Femur (tissue), 1 donor: Measurements from ENCODE around the gene ZNF205.
A peak's percentile ranks its signal among the peaks of the same experiment; 100 is the strongest.
"Not testable (repeated sequence)": the region's sequence is repeated elsewhere in the genome, so short reads cannot be mapped to it uniquely, and the experiment has no call there.

Experiments used
- DNase-seq: peaks from one replicate; pipeline ENCODE4 v3.0.0-alpha.2; 2017

ZNF205 gene

DNA sequence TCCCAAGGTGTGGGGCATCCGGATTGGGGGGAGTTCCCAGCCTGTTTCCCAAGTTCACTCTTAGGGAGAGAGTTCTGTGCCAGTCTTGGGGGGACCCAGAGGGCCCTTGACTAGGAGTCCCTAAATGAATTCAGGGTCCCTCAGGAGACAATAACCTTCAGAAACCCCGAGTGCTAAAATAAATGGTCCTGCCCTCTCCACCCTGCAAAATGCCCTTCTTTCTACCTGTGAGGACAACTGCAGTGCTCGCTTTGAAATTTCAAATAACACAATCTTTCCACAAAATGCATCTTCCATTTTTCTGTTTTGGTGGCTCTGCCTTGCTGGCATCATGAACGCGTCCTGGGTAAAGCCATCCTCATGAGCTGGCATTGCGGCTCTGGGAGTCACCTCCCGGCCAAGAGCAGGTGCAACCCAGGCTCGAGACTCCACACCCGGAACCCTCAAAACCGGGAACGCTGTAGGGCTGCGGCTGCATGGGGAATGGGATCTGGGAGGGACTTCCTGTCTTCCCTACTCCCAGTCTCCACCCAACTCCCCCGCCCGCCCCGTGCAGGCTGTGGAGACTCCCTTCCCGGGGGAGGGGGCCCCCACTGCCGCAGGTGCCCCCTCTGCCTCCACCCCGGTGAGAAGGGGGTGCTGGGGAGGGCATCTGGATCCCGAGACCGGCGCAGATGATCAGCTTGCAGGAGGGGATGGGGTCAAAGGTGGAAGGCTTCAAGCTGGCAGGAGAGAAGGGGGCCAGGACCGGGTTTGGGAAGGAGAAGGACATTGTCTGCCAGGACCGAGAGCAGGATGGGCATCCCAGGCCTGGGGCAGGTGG is at the start of gene ZNF205:
Gene ZNF205, plus strand, starts transcription at position 529 of the 823 bp plus-strand sequence. CDS start 845 bp downstream, outside the sequence.
- peak; percentile 82 for DNase-seq

DNA sequence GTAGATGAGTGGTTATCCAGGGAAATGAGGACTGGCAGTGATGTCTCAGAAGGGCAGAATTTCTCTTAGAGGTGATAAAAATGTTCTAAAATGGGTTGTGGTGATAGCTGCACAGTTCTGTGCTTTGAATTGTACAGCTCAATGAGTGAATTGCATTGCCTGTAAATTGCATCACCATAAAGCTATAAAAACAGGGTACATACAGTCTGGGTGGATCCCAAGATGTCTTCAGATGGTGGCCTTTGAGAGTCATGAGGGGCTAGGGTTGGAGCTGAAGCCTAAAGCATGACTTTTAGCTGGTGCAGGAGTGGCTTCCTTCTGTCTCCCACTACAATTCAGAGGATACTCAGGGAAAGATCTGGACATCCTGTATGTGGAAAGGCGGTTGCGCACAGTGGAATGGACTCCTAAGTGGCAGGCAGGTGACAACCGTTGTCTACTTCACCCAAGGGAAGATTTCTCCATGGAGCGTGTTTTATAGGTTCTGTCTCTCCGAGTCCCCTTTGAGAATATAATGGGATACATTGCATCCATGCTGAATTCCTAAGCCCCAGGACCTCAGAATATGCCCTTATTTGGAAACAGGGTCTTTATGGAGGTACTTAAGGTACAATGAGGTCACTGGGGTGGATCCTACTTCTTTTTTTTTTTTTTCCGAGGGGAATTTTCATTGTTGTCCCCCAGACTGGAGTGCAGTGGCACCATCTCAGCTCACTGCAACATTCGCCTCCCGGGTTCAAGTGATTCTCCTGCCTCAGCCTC is 48.6 kb upstream of the ZNF205 start:
- DNase-seq, result no peak

DNA sequence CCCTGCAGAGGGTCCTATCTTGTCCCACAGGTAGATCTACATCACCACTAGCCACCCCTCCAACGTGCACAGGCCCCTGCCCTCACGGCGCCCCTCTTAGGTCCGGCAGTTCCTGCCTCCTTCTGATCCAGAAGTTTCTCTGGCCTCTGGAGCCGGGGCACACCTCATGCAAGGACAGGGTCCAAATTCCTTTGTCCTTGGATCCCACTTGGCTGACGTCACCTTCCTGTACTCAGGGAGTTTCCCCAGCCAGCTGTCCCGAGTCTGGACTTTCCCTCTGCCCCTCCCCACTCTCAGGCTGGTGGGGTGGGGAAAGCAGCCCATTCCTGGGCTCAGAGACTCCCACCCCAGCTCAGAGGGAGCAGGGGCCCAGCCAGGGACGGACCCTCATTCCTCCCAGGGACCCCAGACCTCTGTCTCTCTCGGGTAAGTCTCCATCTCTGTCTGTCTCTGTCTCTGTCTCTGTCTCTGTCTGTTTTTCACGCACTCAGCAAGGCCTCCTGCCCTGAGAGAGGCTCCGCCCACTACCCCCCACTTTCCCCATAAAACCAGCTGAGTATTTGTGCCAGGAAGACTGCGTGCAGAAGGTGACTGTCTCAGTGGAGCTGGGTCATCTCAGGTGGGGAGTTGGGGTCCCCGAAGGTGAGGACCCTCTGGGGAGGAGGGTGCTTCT is 47.2 kb upstream of the ZNF205 start, which contains the start of gene IL32:
Gene IL32, plus strand, starts transcription at position 572 of the 673 bp plus-strand sequence. CDS start 172 bp downstream, outside the sequence.
- peak; percentile 87 for DNase-seq

DNA sequence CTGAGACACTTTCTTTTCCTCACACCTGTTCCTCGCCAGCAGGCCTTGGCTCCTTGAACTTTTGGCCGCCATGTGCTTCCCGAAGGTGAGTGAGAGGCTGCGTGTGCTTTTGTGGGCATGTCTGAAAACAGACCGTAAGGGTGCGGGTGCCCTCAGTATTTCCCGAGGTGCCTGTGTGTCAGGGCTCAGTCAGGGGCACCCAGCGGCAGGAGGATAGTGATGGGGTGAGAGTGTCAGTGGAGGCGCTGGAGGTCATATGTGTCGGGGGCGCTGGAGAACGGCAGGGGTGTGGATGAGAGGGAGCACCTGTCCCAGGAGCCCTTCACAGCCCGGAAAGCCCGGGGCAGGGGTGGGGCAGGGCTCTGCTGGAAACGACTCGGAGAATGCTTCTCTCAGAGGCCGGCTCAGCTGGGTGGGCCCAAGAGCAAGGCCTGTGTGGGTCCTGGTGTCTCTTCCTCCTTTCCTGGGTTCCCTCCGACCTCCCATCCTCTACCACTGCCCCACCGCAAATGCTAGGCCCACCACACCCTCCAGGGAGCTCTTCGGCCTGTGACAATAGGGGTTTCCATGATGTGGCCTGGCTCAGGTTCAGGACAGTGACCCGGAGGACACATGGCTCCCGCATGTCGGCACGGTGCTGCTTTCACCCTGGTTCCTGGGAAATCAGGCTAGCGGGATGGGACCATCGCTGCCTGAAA is 46.5 kb upstream of the ZNF205 start:
- no peak for DNase-seq

DNA sequence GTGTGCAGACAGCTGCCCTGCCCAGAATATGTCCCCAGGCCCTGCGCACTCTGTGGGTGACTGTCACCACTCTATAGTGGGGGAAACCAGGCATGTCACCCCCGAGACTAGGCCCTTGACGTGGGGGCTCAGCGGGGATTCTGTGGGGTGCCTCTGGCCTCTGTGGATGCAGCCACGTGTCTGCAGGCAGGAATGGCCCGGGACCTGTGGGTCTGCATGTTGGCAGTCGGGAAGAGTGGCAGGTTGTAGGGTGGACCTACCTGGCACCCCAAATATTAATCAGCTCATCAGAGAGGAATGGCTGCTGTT is 46.0 kb upstream of the ZNF205 start:
- DNase-seq, result no peak

DNA sequence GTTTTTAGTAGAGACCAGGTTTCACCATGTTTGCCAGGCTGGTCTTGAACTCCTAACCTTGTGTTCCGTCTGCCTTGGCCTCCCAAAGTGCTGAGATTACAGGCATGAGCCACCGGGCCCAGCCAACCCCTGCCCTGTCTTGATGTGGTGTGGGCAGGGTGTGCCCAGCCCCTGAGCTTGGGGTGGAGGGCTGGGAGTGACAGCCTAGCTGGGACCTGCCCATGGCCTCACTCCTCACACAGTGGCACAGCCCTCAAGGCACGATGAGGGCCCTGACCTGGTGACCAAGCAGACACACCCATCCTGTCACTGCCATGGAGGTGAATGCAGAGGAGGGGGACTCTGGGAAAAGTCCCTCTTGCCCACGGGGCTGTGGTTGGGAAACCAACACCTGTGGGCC is 43.9 kb upstream of the ZNF205 start:
- no peak for DNase-seq

DNA sequence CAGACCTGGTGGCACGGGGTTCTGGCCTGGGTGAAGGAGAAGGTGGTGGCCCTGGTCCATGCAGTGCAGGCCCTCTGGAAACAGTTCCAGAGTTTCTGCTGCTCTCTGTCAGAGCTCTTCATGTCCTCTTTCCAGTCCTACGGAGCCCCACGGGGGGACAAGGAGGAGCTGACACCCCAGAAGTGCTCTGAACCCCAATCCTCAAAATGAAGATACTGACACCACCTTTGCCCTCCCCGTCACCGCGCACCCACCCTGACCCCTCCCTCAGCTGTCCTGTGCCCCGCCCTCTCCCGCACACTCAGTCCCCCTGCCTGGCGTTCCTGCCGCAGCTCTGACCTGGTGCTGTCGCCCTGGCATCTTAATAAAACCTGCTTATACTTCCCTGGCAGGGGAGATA is 43.2 kb upstream of the ZNF205 start:
- not testable (repeated sequence) for DNase-seq

DNA sequence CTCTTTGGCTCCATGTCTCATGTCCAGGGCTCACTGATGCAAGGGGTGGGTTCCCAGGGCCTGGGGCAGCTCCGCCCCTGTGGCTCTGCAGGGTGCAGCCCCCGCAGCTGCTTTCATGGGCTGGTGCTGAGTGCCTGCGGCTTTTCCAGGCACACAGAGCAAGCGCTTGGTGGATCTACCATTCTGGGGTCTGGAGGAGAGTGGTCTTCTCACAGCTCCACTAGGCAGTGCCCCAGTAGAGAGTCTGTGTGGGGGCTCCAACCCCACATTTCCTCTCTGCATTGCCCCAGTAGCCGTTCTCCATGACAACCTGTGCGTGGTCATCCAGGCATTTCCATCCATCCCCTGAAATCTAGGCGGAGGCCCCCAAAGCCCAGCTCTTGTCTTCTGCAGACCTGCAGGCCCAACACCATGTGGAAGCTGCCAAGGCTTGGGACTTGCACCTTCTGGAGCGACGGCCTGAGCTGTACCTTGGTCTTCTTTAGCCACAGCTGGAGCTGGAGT is 41.7 kb upstream of the ZNF205 start:
- no peak for DNase-seq

DNA sequence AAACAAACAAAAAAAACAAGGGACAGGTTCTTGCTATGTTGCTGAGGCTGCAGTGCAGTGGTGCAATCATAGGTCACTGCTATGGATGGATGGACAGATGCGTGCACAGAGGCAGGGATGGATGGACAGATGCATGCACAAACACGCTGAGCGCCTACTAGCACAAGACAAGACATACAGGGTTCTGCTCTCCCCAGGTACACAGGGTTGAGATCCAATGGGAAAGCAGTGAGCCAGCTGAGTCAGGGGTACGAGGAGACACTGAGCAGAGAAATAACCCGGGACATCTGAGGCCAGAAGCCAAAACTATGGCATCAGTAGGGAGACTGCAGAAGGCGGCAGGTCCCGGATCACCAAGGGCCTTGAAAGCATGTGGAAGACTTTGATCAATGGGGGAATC is 40.7 kb upstream of the ZNF205 start:
- DNase-seq, result no peak

DNA sequence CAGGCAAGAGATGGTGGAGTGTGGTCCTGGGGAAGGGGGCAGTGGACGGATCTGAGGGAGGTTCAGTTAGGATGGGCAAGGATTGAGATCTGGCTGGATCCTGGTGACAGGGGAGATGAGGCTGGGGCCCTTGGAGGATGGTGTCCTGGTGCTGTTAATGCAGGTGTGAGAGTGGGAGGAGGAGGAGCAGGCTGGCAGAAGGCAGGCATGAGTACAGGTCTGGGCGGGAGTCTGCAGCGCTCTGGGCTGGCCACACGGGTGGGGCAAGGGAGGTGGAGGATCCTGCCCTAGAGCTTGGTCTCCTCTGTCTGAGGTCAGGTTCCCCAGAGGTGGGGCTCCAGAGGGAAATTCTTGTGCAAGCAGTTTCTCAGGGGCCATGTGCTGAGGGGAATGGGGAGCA is 40.2 kb upstream of the ZNF205 start:
- not testable (repeated sequence) for DNase-seq

DNA sequence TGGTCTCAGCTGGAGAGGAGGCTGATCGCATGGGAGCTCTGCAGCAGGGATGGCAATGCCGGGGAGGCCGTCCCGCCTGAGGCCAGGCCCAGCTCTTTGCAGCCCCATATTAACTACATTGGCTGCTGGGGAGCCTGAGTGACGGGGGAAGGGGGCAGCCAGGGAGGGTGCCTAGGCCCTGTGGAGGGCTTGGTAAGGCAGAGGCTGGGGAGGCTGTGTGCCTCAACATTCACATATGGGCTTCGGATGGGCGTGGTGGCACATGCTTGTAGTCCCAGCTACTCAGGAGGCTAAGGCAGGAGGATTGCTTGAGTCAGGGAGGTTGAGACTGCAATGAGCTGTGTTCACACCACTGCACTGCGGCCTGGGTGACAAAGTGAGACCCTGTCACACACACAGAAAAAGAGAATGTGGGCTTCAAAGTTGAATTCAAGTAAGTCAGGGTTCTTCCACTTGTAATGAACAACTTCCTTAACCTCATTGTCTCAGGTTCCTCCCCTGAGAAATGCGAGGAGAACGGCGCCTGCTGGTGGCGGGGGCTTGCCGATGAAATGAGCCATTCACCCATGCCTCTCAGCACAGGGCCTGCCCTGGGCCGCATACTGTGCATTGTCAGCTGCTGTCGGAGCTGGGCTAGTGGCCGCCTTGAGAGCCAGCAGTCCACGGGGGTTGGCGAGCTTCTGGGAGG is 39.7 kb upstream of the ZNF205 start:
- not testable (repeated sequence) for DNase-seq

DNA sequence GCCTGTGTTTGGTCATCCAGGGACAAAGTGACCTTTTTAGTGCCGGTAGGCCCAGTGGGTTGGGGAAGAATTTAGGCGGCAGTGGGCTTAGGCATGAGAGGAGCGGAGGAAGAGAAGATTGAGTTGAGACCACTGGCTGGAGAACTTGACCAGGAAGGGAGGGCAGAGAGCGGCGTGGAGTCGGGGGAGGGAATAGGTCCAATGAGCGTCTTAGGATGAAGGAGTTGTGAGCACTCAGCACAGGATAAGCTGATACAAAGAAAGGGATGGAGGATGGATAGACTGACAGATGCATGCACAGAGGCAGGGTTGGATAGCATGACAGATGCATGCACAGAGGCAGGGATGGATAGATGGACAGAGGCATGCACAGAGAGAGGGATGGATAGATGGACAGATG is 38.9 kb upstream of the ZNF205 start:
- DNase-seq, result no peak

DNA sequence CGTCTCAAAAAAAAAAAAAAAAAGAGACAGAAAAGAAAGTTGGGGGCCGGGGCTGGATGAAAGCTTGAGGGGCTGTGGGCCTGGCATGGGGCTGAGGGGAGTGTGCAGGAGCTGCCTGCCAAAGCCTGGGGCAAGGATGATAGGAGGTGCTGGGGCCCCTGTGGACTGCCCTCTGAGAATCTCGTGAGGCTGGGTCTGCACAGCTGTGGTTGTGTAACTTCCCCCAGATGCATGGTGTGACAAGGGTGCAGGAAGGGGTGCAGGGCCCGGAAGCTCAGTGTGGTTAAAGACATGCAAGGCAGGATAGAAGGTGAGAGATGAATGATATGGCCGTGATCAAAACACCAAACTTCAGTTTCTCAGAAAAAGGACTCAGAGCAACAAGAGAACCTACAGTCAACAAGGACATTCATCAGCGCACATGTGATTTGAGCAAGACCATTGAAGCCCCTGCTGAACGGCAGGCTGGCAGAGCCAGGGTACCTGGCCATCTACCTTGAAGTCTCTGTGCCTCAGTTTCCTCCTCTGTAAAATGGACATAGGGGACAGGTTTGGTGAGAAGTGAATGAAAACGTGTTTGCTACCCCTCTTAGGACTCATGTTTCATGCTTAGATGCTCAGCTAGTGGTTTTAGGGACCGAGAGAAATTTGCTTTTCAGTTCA is 37.4 kb upstream of the ZNF205 start:
- no peak for DNase-seq

DNA sequence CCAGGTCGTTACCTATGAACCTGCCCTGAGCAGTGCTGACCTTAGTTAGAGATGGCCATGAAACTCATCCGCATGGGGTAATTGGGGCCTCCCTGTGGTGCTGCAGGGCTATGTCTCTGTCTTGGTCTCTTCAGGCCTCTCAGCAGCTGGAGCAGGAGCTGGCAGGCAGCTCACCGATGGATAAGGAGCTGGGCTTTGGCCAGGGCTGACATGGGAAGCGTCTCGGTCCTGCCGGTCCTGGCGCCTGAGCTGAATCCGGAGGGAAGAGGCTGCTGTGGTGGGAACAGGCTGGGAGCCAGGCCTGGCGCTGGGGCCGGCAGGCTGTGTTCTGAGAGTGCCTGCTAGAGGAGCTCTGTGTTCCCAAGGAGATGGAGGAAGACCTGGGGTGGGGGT is 36.9 kb upstream of the ZNF205 start:
- DNase-seq, result peak; percentile 56

DNA sequence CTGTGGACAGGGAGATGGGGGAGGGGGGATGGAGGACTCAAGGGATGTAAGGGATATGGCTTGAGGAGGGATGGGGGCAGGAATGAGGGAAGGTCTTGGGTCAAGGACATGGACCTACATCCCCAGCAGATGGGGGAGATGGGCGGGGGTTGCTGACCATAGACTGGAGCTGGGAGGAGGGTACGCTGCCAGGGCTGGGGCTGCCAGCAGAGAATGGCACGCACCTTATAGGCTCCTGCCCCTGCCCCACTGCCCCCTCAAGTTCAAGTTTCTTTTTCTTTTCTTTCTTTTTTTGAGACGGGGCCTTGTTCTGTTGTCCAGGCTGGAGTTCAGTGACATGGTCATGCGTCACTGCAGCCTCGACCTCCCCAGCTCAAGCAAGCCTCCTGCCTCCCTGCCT is 36.4 kb upstream of the ZNF205 start:
- not testable (repeated sequence) for DNase-seq

DNA sequence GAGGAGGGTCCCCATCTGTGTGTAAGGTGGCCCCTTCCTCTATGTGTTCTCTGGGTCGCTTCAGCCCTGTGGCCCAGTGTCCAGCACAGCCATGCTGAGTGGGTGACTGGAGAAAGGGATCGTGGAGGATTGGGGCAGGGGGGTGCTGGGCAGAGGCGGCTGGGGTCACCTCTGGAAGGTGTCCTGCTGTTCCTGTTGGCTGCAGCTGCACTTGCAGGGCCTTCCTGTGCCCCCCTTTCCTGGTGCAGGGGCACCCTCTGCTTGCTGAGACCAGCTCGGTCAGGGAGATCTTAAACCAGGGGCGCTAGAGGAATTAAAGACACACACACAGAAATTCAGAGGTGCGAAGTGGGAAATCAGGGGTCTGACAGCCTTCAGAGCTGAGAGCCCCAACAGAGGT is 35.8 kb upstream of the ZNF205 start:
- DNase-seq, result no peak

DNA sequence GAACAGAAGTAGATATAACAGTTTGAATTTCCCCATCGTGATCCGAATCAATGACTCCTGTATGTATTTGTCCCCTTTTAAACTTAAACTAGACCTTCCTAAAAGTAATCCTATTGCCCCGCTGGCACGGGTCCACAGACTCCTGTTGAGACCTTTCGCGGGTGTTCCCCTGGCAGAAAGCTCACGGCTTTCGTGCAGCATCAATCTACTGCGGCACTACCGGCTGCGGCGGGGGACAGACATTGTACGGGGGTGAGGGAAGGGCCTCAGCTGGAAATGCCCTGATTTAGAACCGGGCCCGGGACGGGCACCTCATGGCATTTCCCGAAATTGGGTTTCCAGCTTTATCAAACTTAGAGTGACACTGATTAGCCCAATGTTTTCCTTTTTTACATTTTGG is 32.4 kb upstream of the ZNF205 start:
- no peak for DNase-seq

DNA sequence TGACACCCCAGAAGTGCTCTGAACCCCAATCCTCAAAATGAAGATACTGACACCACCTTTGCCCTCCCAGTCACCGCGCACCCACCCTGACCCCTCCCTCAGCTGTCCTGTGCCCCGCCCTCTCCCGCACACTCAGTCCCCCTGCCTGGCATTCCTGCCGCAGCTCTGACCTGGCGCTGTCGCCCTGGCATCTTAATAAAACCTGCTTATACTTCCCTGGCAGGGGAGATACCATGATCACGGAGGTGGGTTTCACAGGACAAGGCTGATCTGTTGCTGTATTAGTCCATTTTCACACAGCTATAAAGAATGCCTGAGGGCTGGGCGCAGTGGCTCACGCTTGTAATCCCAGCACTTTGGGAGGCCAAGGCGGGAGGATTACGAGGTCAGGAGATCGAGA is 30.4 kb upstream of the ZNF205 start:
- DNase-seq, result not testable (repeated sequence)

DNA sequence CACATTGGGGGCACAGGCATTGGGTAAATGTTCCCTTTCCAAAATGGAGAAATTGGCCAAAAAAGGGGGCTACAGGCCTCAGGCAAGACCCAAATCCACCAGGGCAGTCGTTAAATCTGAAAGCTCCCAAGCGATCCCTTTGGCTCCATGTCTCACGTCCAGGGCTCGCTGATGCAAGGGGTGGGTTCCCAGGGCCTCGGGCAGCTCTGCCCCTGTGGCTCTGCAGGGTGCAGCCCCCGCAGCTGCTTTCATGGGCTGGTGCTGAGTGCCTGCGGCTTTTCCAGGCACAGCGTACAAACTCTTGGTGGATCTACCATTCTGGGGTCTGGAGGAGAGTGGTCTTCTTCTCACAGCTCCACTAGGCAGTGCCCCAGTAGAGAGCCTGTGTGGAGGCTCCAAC is 29.0 kb upstream of the ZNF205 start:
- DNase-seq, result not testable (repeated sequence)

DNA sequence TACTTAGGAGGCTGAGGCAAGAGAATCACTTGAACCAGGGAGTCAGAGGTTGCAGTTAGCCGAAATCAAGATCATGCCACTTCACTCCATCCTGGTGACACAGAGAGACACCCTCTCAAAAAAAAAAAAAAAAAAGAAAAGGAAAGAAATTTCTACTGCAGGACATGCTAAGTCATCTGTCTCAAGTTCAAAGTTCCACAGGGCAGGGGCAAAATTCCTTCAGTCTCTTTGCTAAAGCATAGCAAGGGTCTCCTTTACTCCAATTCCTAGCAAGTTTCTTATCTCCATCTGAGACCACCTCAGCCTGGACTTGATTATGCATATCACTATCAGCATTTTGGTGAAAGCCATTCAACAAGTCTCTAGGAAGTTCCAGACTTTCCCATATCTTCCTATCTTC is 27.9 kb upstream of the ZNF205 start:
- DNase-seq, result no peak

DNA sequence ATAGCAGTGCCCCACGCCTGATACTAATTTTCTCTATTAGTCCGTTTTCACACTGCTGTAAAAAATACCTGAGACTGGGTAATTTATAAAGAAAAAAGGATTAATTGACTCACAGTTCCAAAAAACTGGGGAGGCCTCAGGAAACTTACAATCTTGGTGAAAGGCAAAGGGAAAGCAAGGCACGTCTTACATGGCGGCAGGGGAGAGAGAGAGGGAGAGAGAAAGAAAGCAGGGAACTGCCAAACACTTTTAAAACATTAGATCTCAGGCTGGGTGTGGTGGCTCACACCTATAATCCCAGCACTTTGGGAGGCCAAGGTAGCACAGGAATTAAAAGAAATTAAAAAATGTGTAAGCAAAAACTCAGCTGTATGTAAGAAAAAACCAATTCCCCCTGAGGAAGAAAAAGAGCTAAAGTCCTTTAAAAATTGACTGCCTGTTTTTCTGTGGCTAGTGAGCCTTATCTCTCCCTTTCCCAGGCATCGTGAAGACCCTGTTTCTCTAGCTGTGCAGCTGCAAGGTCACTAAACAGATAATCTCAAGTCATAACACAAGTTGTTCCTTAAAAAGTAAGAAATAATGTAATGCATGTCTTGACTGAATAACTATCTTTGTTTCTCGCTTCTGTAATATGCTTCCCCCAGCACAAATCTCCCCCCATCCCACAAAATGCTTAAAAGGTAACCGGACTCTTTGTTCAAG is 27.3 kb upstream of the ZNF205 start:
- no peak for DNase-seq
